Activated CD4-positive, alpha-beta T cell treated with anti-CD3 and anti-CD28 coated beads, Interleukin-2, amount 10 ng/mL, durations not matched to agents 24 days and 14 days (primary cell): Measurements from ENCODE around the gene PLXNA2. TPM values are rescaled to one million over a fixed set of nuclear protein-coding genes. Genes with fewer than 3 reads are reported as not detected.

Source experiments
- DNase-seq: peaks from one replicate; pipeline ENCODE4 v3.0.0; 2022
- H3K27ac Mint-ChIP-seq: one replicate; pipeline ENCODE4 v1.8.0; 2022; ENCODE audit warnings: mild to moderate bottlenecking, mixed read lengths
- H3K27me3 Mint-ChIP-seq: one replicate; pipeline ENCODE4 v1.8.0; 2022; ENCODE audit warnings: mixed read lengths
- H3K36me3 Mint-ChIP-seq: one replicate; pipeline ENCODE4 v1.8.0; 2022; ENCODE audit warnings: low read depth, mild to moderate bottlenecking, mixed read lengths
- H3K4me1 Mint-ChIP-seq: one replicate; pipeline ENCODE4 v1.8.0; 2021; ENCODE audit warnings: mixed read lengths
- H3K4me3 Mint-ChIP-seq: one replicate; pipeline ENCODE4 v1.8.0; 2022; ENCODE audit warnings: mild to moderate bottlenecking, moderate library complexity, mixed read lengths
- H3K9me3 Mint-ChIP-seq: one replicate; pipeline ENCODE4 v1.8.0; 2021; ENCODE audit warnings: mixed read lengths
- intact Hi-C: fragments of 100-400 bp; cut with micrococcal nuclease; formaldehyde crosslinking; loops from one replicate; pipeline ENCODE4 v1.15.1; 2023
- total RNA-seq: library from RNA; stranded (reverse); gene quantifications from 2 replicates; pipeline ENCODE4 v1.2.3, GENCODE V29; 2022

PLXNA2 gene
- total RNA-seq, 1 donor from 2014 or later: not detected

DNA sequence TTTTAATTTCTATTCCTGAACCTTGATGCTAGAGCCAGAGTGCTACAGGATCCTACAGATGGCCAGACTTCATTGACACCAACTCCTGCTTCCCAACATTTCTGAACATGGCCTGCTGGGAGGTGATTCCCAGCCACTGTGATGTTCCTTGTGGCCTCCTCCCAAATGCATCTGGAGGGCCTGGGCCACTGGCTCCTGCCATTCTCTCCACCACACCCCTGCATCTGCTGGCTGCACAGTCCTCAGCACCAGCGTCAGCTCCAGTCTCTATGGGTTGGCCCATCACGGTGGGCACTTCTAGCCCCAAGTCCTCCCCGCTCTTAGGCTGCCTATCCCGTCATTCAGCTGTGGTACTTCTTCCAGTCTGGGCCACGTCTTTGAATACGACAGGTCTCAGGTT is 242.1 kb downstream of the PLXNA2 start:
- H3K36me3 Mint-ChIP-seq: no peaks in the 10 kb centered on the region
- no peak overlapping the region for H3K27ac Mint-ChIP-seq
- DNase-seq: no peak
- no peaks in the 10 kb centered on the region for H3K9me3 Mint-ChIP-seq
- peaks cover 6% of the 10 kb centered on the region for H3K27me3 Mint-ChIP-seq
- intact Hi-C loops: no loop called here
- no peaks in the 10 kb centered on the region for H3K4me1 Mint-ChIP-seq
- no peak overlapping the region for H3K4me3 Mint-ChIP-seq

DNA sequence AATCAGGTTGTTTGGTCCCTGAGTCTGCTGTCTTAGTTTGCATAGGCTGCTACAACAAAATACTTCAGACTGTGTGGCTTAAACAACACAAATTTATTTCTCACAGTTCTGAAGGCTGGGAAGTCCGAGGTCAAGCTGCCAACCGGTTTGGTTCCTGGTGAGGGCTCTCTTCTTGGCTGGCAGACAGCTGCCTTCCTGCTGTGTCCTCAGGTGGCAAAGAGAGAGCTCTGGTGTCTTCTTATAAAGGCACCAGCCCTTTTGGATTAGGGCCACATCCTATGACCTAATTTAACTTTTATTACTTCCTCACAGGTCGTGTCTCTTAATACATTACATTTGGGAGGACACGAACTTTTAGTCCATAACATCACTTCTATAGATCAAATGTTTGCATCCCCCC is 243.7 kb downstream of the PLXNA2 start:
- H3K27me3 Mint-ChIP-seq: peaks cover 6% of the 10 kb centered on the region
- H3K4me3 Mint-ChIP-seq: no peak overlapping the region
- no peaks in the 10 kb centered on the region for H3K36me3 Mint-ChIP-seq
- no peak overlapping the region for H3K27ac Mint-ChIP-seq
- H3K9me3 Mint-ChIP-seq: no peaks in the 10 kb centered on the region
- intact Hi-C loops: no loop called here
- no peak for DNase-seq
- H3K4me1 Mint-ChIP-seq: no peaks in the 10 kb centered on the region

DNA sequence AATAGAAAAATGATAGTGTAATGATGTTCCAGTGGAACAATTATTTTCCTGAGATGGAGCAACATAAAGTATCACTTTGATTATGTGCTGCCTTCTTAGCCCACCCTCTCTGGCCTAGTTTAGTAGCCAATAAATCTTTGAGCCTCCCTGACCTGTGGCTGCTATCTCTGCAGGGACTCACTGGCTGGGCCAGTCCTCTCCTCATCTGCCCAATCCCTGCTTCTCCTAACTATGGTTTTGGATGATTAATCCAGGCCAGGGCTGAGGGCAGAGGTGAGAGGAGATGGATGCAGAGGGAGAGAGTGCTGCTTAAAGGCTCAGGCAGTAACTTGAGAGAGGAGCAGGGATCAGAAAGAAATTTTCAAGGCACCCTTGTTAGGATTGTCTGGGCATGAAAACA is 244.2 kb downstream of the PLXNA2 start:
- no peak overlapping the region for H3K27ac Mint-ChIP-seq
- H3K27me3 Mint-ChIP-seq: peaks cover 10% of the 10 kb centered on the region
- no peak for DNase-seq
- H3K4me1 Mint-ChIP-seq: no peaks in the 10 kb centered on the region
- no peak overlapping the region for H3K4me3 Mint-ChIP-seq
- intact Hi-C loops: no loop called here
- H3K9me3 Mint-ChIP-seq: no peaks in the 10 kb centered on the region
- no peaks in the 10 kb centered on the region for H3K36me3 Mint-ChIP-seq

DNA sequence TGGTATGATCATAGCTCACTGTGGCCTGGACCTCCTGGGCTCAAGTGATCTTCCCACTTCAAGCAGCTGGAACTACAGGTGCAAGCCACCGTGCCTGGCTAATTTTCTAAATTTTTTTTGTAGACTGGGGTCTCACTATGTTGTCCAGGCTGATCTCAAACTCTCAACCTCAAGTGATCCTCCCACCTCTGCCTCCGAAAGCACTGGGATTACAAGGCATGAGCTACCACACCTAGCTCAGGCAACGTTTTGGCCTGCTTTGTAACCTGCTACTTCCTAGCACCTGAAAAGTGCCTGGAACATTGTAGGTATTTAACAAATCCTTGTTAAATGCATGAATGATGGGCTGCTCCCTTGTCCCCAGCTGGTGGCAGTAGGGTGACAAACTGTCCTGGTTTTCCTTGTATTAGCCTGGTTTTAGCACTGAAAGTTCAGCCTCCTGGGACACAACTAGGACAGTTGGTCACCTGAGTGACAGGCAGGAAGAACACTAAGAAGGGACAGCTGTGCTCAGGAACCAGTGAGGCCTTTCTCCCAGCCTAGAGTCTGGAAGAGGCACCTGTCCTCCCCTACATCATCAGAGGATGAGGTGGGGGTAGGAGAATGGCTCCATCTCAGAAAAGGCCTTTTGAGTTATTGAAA is 244.8 kb downstream of the PLXNA2 start:
- no peaks in the 10 kb centered on the region for H3K36me3 Mint-ChIP-seq
- no peak overlapping the region for H3K4me3 Mint-ChIP-seq
- H3K4me1 Mint-ChIP-seq: no peaks in the 10 kb centered on the region
- peaks cover 14% of the 10 kb centered on the region for H3K27me3 Mint-ChIP-seq
- no peak overlapping the region for H3K27ac Mint-ChIP-seq
- H3K9me3 Mint-ChIP-seq: no peaks in the 10 kb centered on the region
- intact Hi-C loops: no loop called here
- no peak for DNase-seq

DNA sequence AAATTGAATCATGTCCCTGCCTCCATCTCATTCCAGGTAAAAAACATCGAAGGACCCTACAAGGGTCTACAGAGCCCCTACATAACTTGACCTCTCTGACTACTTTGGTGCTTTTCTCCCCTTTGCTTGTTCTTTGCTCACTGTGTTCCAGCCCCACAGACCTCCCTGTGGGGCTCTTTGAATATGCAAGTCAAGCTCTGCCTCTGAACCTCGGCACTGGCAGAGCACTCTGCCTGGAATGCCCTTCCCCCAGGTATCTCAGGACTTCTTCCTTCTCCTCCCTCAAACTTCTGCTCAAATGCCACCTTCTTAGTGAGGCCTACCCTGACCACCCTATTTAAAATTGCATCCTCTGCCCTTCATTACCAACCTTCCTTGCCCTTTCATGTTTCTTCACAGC is 245.5 kb downstream of the PLXNA2 start:
- Mint-ChIP-seq H3K27ac (no peak overlapping the region), H3K4me1 (no peaks in the 10 kb centered on the region), H3K36me3 (no peaks in the 10 kb centered on the region), H3K9me3 (no peaks in the 10 kb centered on the region), H3K27me3 (peaks cover 17% of the 10 kb centered on the region), H3K4me3 (no peak overlapping the region)
- no peak for DNase-seq
- intact Hi-C loops: no loop called here

DNA sequence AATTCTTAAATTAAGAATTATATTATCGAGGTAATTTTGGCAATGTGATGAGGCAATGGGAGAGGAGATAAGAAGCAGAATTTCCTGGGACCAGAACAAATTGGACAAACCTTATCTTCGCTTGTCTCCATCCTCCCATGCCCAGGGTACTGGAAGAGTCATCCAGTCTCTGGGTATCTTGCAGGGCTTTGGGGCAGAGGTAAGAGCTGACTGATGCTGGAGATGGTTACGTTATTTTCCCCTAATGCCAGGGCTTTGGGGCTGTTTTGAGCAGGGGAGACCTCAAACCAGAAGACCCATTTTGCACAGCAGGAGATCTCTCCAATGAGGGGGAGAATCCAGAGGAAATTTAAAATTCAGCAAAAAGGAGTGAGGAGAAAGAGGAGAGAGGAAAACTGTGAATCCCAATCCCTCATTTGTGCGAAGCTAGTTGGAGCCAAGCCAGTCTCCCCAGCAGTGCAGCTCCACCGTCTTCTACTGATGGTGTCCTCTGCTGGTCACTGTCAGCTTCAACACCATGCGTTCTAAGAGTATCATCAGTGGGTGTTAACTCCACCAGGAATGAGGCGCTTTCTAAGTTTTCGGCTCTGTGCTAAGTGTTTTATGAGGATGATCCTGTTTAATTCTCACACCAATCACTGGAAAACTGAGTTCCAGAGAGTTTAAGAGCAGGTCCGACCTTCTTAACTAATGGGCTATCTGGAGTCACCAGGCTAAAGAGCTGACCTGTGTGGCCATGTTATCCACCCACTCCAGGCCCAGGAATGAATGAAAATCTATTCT is 246.5 kb downstream of the PLXNA2 start:
- intact Hi-C loops: no loop called here
- H3K4me1 Mint-ChIP-seq: no peaks in the 10 kb centered on the region
- peaks cover 24% of the 10 kb centered on the region for H3K27me3 Mint-ChIP-seq
- no peak overlapping the region for H3K4me3 Mint-ChIP-seq
- no peaks in the 10 kb centered on the region for H3K36me3 Mint-ChIP-seq
- DNase-seq: peak; percentile 85
- no peak overlapping the region for H3K27ac Mint-ChIP-seq
- no peaks in the 10 kb centered on the region for H3K9me3 Mint-ChIP-seq

DNA sequence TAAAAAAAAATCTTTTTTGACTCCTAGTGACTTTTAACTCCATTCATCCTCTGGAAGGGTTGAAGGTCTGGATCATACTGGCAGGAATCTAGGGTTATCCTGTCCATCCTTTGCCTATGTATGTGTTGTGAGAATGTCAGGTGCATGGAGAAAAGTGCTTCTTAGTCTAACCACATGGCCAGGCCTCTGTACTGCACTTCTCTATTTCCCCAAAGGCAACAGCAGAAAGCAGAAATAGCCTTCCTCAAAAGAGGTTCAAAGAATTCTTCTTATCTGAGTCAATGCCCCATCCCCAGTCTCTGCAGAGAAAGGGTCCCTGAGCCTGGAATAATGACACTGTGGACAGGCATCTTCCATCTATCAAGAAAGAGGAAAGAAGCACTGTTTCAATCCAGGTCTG is 247.5 kb downstream of the PLXNA2 start:
- H3K27me3 Mint-ChIP-seq: peaks cover 21% of the 10 kb centered on the region
- no peaks in the 10 kb centered on the region for H3K9me3 Mint-ChIP-seq
- H3K36me3 Mint-ChIP-seq: no peaks in the 10 kb centered on the region
- intact Hi-C loops: no loop called here
- no peak overlapping the region for H3K27ac Mint-ChIP-seq
- no peaks in the 10 kb centered on the region for H3K4me1 Mint-ChIP-seq
- H3K4me3 Mint-ChIP-seq: no peak overlapping the region
- DNase-seq: no peak

DNA sequence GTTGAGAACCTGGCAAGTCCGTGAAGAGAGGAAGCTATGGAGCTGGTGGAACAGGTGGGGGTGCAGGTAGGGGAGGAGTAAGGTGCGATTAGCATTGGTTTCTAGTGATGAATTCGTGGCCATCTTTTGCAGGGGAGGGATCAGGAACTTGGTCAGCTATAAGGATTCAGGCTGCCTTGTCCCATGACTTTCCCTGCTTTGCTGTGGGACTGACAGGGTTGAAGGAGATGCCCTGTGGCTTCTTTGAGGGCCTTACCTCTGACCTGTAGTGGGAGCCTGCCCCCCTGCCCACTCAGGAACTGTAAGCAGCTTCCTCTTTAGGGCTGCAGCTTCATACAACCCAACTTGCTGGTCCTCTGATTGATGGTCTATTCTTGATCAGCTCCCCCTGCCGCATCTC is 248.6 kb downstream of the PLXNA2 start:
- intact Hi-C loops: no loop called here
- Mint-ChIP-seq H3K4me1 (no peaks in the 10 kb centered on the region), H3K4me3 (no peak overlapping the region), H3K27me3 (peaks cover 21% of the 10 kb centered on the region), H3K36me3 (no peaks in the 10 kb centered on the region), H3K9me3 (no peaks in the 10 kb centered on the region), H3K27ac (no peak overlapping the region)
- no peak for DNase-seq

DNA sequence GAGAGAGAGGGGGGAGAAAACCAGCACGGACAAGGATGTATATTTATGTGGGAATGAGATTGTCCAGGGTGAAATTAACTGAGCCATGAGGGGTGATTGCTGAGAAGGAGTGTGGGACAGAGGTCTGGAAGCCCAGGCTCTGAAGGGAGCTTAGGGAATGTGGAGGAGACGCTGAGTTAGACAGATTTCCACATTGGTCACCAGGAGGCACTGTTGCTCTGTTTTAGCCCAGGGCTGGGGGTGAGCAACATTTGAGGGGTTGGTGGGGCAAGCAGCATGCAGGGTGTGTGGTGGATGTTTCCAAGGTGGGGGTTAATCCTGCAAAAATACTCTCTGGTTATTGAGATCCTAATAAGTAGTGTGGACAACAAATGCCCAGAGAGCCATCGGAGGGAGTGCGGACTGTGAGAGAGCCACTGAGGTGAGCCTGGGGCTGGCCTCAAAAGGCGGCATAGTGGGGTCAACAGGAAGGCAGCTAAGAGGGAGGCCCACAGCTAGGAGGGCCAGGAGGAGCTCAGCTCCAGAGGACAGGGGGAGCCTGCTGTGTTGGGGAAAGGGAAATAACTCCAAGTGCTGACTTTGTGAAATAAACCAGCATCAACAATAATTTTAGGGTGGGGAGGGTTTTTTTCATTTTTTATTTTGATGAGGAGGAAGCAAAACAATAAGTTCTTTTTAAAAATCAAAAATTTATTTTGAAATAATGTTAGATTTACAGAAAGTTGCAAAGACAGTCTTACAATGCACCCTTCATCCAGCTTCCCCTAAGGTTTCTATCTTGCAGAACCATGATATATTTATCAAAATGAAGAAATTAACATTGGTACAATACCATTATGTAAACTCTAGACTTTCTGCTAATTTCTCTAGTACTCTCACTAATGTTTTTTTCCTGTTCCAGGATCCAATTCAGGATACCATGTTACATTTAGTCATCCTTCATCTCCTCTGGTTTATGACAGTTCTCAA is 250.4 kb downstream of the PLXNA2 start:
- Mint-ChIP-seq H3K9me3 (no peaks in the 10 kb centered on the region), H3K27me3 (peaks cover 26% of the 10 kb centered on the region), H3K4me1 (no peaks in the 10 kb centered on the region), H3K27ac (no peak overlapping the region), H3K36me3 (no peaks in the 10 kb centered on the region), H3K4me3 (no peak overlapping the region)
- DNase-seq: no peak
- intact Hi-C loops: no loop called here

DNA sequence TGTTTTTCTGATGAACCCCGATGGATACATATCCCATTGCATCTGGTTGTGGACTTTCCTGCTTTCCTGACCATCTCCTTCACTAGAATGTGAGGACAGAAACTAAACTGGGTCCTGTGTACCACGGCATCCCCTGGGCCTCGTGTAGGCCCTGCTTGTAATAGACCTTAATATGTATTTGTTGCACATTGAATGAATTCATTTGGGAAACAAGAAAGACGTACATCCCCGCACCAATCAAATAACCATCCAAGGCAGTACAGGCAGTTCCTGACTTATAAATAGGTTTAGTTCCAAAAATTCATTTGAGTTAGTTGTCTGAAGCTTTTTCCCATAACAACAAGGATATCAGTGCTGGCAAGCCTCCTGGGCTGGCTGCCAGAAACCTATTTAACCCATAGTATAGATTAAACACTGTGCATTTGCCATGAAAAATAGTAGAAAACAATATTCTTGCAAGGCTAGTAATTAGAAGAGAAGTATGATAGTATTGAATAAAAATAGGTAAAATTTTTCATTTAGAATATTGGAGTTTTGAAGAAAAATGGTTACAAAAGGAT is 251.4 kb downstream of the PLXNA2 start:
- peaks cover 27% of the 10 kb centered on the region for H3K27me3 Mint-ChIP-seq

DNA sequence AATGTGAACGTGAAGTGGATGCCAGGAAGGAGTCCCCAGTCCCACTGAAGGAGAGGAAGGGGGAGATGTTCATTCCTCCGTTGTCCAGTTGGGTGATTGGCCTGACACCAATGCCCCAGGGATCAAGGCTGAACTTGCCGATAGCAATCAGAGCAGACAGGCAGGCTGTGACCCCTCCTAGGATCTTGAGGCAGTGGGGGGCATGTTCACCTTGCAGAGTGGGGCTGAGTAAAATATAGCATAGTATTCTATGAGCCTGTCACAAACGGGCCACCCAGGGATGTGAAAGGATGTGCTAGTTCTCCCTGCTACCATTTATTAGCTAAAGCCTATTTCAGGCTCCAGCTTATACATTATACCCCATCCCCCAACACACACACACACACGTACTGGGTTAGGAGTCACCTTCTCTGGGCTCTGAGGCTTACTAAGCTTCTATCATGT is 252.6 kb downstream of the PLXNA2 start:
- peaks cover 27% of the 10 kb centered on the region for H3K27me3 Mint-ChIP-seq

More for the DNA sequence above, 251.4 kb downstream of the PLXNA2 start:
- H3K27ac Mint-ChIP-seq: no peak overlapping the region
- H3K9me3 Mint-ChIP-seq: no peaks in the 10 kb centered on the region
- DNase-seq: no peak
- intact Hi-C loops: no loop called here
- no peaks in the 10 kb centered on the region for H3K36me3 Mint-ChIP-seq
- no peaks in the 10 kb centered on the region for H3K4me1 Mint-ChIP-seq
- no peak overlapping the region for H3K4me3 Mint-ChIP-seq

DNA sequence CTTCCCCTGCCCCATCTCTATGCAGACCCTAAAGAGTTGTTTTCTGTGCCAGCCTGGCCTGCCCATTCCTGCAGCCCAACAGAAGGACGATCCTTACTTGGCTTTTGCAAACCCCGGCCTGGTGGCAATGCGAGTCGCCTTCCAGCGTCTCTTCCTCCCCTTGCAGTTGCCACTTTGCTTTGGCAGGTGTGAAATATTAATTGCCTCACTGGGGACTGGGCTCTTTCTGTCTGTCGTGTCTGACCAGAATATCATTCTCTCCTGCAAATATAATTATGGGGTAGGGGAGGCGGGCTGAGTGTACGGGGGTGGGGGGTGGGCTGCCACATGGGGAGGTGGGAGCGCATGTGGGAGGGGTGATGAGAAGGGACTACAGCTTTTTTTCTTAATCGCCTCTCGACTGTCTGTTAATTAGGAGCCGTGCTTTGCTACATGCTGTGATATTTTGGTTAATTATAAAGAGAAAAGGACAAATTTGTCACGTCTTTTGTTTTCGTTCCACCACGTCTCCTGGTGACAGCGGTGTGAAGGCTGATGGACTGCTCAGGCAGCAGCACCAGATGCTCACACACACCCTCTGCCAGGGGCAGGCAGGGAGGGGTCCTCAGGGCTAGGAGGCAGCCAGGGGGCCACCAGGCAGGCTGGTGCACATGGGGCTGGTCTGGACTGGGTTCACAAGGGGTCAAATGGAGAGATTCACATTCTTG is 253.2 kb downstream of the PLXNA2 start:
- Mint-ChIP-seq H3K27me3 (peaks cover 25% of the 10 kb centered on the region), H3K27ac (no peak overlapping the region), H3K36me3 (no peaks in the 10 kb centered on the region), H3K4me3 (no peak overlapping the region), H3K4me1 (no peaks in the 10 kb centered on the region), H3K9me3 (no peaks in the 10 kb centered on the region)
- intact Hi-C loops: no loop called here
- DNase-seq: no peak

More for the DNA sequence above, 252.6 kb downstream of the PLXNA2 start:
- no peak for DNase-seq
- H3K4me3 Mint-ChIP-seq: no peak overlapping the region
- H3K4me1 Mint-ChIP-seq: no peaks in the 10 kb centered on the region
- intact Hi-C loops: no loop called here
- no peaks in the 10 kb centered on the region for H3K36me3 Mint-ChIP-seq
- H3K9me3 Mint-ChIP-seq: no peaks in the 10 kb centered on the region
- no peak overlapping the region for H3K27ac Mint-ChIP-seq

DNA sequence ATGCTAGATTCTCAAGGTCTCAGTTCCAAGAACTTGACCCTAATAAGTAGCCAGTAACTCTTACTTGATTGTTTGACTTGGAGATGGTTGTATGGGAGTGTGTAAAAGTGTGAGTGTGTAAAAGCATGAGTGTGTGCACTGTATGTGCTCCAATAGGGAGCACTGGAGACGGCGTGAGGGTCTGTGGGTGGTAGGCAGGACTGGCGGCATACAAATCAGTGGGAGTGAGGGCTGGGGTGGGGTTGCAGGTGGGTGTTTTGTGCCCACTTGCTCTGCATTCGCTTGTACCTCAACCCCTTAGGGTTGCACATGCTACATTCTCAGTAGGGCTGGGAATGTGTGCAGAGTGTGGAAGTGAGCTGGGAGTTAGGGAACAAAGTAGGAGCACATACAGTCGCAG is 253.7 kb downstream of the PLXNA2 start:
- Mint-ChIP-seq H3K4me3 (no peak overlapping the region), H3K36me3 (no peaks in the 10 kb centered on the region)
- intact Hi-C loops: no loop called here

More for the DNA sequence above, 253.7 kb downstream of the PLXNA2 start:
- Mint-ChIP-seq H3K27me3 (peaks cover 25% of the 10 kb centered on the region), H3K27ac (no peak overlapping the region), H3K9me3 (no peaks in the 10 kb centered on the region), H3K4me1 (no peaks in the 10 kb centered on the region)
- no peak for DNase-seq
